Measurements from ENCODE around the gene SCML1. TPM values are rescaled to one million over a fixed set of nuclear protein-coding genes. Genes with fewer than 3 reads are reported as not detected.

SCML1 gene
- total RNA-seq, 6 donors from 2014 or later, result 6.8 to 20.9 (median 12.8) TPM

- Histone ChIP-seq H3K4me3 (no peak overlapping the region), H3K36me3 (no peaks in the 10 kb centered on the region), H3K9me3 (no peaks in the 10 kb centered on the region), H3K27me3 (no peaks in the 10 kb centered on the region), H3K4me1 (peaks cover 0 to 5% (median 0%) of the 10 kb centered on the region in 4 donors), H3K27ac (no peak overlapping the region)
- DNase-seq (no peak), ATAC-seq (ENCODE audit: low FRiP score in 2 of 2) (no peak)
- WGBS, 2 donors, result 68 to 100% methylated on average over 1 to 9 of the region's 9 CpGs
- no peak for TF ChIP-seq EP300 (IDR thresholded peaks at IDR 0.05)
- TF ChIP-seq POLR2A (IDR thresholded peaks at IDR 0.05), result no peak
- TF ChIP-seq POLR2AphosphoS5 (IDR thresholded peaks at IDR 0.05), result no peak
- TF ChIP-seq CTCF (IDR thresholded peaks at IDR 0.05), result no peak
Observed at GRCh38 chrX:17741123-17741511, 3.8 kb downstream of the SCML1 start.

GRCh38 chrX:17743913-17744312 is 6.6 kb downstream of the SCML1 start:
- TF ChIP-seq POLR2A (IDR thresholded peaks at IDR 0.05) (no peak), CTCF (IDR thresholded peaks at IDR 0.05) (no peak)
- H3K9me3 ChIP-seq, result no peaks in the 10 kb centered on the region
- DNase-seq (no peak), ATAC-seq (ENCODE audit: low FRiP score in 2 of 2) (no peak)
- peaks cover 0 to 5% (median 0%) of the 10 kb centered on the region in 4 donors for H3K4me1 ChIP-seq
- no peak overlapping the region for H3K27ac ChIP-seq
- no peak overlapping the region for H3K4me3 ChIP-seq
- WGBS, 2 donors, result 34 to 42% methylated on average over 2 of the region's 2 CpGs
- no peaks in the 10 kb centered on the region for H3K27me3 ChIP-seq
- H3K36me3 ChIP-seq, result no peaks in the 10 kb centered on the region

- H3K27ac ChIP-seq, result no peak overlapping the region
- H3K9me3 ChIP-seq, result no peaks in the 10 kb centered on the region
- H3K4me3 ChIP-seq, result no peak overlapping the region
- no peaks in the 10 kb centered on the region for H3K36me3 ChIP-seq
- WGBS, 2 donors, result 80 to 87% methylated on average over 2 of the region's 2 CpGs
- TF ChIP-seq CTCF (IDR thresholded peaks at IDR 0.05) (no peak), POLR2A (IDR thresholded peaks at IDR 0.05) (no peak)
- peaks cover 0 to 5% (median 0%) of the 10 kb centered on the region in 4 donors for H3K4me1 ChIP-seq
- H3K27me3 ChIP-seq, result no peaks in the 10 kb centered on the region
- DNase-seq, result no peak
- no peak for ATAC-seq (ENCODE audit: low FRiP score in 2 of 2)
Observed at GRCh38 chrX:17744896-17745523, 7.7 kb downstream of the SCML1 start.

- Histone ChIP-seq H3K27ac (no peak overlapping the region), H3K27me3 (no peaks in the 10 kb centered on the region), H3K4me1 (peaks cover 0 to 5% (median 0%) of the 10 kb centered on the region in 4 donors), H3K9me3 (no peaks in the 10 kb centered on the region), H3K36me3 (peaks cover 0 to 6% (median 0%) of the 10 kb centered on the region in 4 donors), H3K4me3 (no peak overlapping the region)
- ATAC-seq (ENCODE audit: low FRiP score in 2 of 2), result no peak
- no peak for TF ChIP-seq POLR2A (IDR thresholded peaks at IDR 0.05)
- WGBS, 2 donors, result 89 to 100% methylated on average over 1 to 5 of the region's 5 CpGs
- no peak for DNase-seq
Observed at GRCh38 chrX:17747692-17748091, 10.4 kb downstream of the SCML1 start.

GRCh38 chrX:17748684-17749083 is 11.4 kb downstream of the SCML1 start:
- H3K4me3 ChIP-seq, result no peak overlapping the region
- no peak for DNase-seq
- H3K9me3 ChIP-seq, result no peaks in the 10 kb centered on the region
- H3K27me3 ChIP-seq, result no peaks in the 10 kb centered on the region
- no peak for ATAC-seq (ENCODE audit: low FRiP score in 2 of 2)
- no peak overlapping the region for H3K27ac ChIP-seq
- 73 to 79% methylated on average over 5 of the region's 5 CpGs for whole genome bisulfite sequencing, 2 donors
- peaks cover 0 to 6% (median 0%) of the 10 kb centered on the region in 4 donors for H3K36me3 ChIP-seq
- TF ChIP-seq EP300 (IDR thresholded peaks at IDR 0.05) (no peak), CTCF (IDR thresholded peaks at IDR 0.05) (no peak), POLR2A (IDR thresholded peaks at IDR 0.05) (no peak), POLR2AphosphoS5 (IDR thresholded peaks at IDR 0.05) (no peak)
- peaks cover 0 to 5% (median 0%) of the 10 kb centered on the region in 4 donors for H3K4me1 ChIP-seq

All from upper lobe of left lung (tissue), 6 donors.